Measurements from ENCODE around the gene ABCF1.

ABCF1 gene

DNA sequence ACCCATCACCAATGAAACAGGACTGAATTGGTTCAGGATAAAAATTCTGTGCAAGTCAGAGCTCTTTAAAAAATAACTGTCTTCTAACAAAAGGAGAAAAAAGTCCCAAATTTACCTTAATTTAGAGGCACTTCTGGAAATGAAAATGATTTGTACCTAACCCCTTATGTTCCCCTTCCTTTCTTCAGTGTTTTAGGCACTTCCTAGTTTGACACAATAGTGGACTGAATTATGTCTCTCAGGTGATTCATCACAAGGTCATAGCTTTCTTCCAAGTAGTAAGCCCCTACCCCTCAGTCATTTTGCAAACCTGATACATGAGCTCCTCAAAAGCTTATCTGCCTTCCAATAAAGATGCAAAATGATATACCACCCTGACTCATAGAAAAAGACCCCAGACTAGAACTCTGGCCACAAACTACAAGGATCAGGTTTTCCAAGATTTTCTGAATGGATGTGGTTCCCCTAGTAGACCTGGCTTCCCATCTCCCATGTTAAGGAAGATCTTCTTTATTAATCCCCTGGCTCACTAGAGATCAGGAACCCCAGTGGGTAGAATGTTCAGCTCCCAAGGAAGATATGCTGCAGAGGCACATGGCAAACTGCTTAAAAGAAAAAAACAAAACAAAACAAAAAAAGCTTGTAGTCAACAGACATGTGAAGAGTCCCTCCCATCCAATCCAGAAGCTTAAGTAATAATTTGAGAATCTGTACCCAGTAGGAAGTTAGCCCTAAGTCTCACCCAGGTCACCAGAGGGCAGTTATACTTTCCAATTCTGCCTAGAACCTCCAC is 42.2 kb downstream of the ABCF1 start:
- TF ChIP-seq ZBTB7A (IDR thresholded peaks at IDR 0.05; ENCODE audit: low read depth) (no peak), YY1 (IDR thresholded peaks at IDR 0.05; ENCODE audit: low read depth) (no peak), NFIC (IDR thresholded peaks at IDR 0.05) (no peak), USF1 (IDR thresholded peaks at IDR 0.05) (no peak), CEBPB (IDR thresholded peaks at IDR 0.05) (no peak), TAF1 (IDR thresholded peaks at IDR 0.05; ENCODE audit: low read depth) (no peak), MAX (IDR thresholded peaks at IDR 0.05) (no peak), RAD21 (IDR thresholded peaks at IDR 0.05; ENCODE audit: low read depth) (no peak), TEAD4 (IDR thresholded peaks at IDR 0.05) (no peak), CREB1 (IDR thresholded peaks at IDR 0.05; ENCODE audit: low read depth) (no peak), EP300 (IDR thresholded peaks at IDR 0.05; ENCODE audit: borderline replicate concordance) (no peak)
- TF ChIP-seq, protein P1, sequence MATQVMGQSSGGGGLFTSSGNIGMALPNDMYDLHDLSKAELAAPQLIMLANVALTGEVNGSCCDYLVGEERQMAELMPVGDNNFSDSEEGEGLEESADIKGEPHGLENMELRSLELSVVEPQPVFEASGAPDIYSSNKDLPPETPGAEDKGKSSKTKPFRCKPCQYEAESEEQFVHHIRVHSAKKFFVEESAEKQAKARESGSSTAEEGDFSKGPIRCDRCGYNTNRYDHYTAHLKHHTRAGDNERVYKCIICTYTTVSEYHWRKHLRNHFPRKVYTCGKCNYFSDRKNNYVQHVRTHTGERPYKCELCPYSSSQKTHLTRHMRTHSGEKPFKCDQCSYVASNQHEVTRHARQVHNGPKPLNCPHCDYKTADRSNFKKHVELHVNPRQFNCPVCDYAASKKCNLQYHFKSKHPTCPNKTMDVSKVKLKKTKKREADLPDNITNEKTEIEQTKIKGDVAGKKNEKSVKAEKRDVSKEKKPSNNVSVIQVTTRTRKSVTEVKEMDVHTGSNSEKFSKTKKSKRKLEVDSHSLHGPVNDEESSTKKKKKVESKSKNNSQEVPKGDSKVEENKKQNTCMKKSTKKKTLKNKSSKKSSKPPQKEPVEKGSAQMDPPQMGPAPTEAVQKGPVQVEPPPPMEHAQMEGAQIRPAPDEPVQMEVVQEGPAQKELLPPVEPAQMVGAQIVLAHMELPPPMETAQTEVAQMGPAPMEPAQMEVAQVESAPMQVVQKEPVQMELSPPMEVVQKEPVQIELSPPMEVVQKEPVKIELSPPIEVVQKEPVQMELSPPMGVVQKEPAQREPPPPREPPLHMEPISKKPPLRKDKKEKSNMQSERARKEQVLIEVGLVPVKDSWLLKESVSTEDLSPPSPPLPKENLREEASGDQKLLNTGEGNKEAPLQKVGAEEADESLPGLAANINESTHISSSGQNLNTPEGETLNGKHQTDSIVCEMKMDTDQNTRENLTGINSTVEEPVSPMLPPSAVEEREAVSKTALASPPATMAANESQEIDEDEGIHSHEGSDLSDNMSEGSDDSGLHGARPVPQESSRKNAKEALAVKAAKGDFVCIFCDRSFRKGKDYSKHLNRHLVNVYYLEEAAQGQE (IDR thresholded peaks at IDR 0.05; ENCODE audit: low read depth): no peak

DNA sequence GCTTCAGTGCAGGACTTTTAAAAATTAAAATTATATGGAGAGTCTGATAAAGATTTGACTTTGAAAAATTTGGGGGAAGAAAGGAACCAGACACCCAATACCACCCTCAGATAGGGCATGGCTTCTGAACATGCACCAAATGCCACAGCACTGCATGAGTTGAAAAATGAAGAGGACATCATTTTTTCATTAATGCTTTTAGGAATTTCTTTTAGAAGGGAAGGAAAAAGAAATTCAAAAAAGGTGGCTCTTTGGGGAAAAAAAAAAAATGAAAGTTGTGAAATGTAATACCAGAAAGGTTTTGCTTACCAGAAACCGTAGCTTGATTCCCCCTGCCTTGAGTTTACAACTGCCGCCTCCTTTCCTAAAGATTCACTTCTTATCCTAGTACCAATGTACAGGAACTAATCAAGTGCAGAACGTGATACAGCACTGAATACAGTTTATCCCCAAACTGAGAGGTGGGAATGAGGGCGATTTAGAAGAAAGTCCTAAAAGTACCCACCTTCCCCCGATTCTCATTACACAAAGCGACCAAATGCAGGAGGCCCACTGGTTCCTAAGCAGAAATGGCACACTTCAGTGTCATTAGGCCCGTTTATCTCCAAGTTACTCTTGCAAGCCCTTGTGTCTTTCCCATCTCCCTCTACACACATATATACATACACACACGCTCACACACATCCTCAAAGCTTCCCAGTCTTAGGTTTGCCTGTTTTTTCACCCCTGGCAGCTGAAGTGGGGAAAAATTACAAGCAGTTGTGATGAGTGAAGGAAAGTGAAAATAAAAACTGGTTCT is 43.0 kb downstream of the ABCF1 start:
- TF ChIP-seq EP300 (IDR thresholded peaks at IDR 0.05; ENCODE audit: borderline replicate concordance) (0 out of 2 replicates have a peak, but pooled peaks have one; percentile 4), EGR1 (IDR thresholded peaks at IDR 0.05) (no peak)

GRCh38 chr6:30614843-30615218 is 43.6 kb downstream of the ABCF1 start:
- TF ChIP-seq EP300 (IDR thresholded peaks at IDR 0.05; ENCODE audit: borderline replicate concordance) (0 out of 2 replicates have a peak, but pooled peaks have one; percentile 5), YY1 (IDR thresholded peaks at IDR 0.05; ENCODE audit: low read depth) (peak; percentile 84)
- TF ChIP-seq, protein P1 (IDR thresholded peaks at IDR 0.05; ENCODE audit: low read depth): no peak

- TF ChIP-seq, protein P1 (IDR thresholded peaks at IDR 0.05; ENCODE audit: low read depth): no peak
- TF ChIP-seq FOXM1 (IDR thresholded peaks at IDR 0.05; ENCODE audit: borderline replicate concordance, low read depth) (no peak), ZBTB7A (IDR thresholded peaks at IDR 0.05; ENCODE audit: low read depth) (no peak), USF1 (IDR thresholded peaks at IDR 0.05) (no peak), TAF1 (IDR thresholded peaks at IDR 0.05; ENCODE audit: low read depth) (peak; percentile 31; the same call in 1 of the 2 replicates), RAD21 (IDR thresholded peaks at IDR 0.05; ENCODE audit: low read depth) (no peak), EP300 (IDR thresholded peaks at IDR 0.05; ENCODE audit: borderline replicate concordance) (no peak), TEAD4 (IDR thresholded peaks at IDR 0.05) (no peak), MAX (IDR thresholded peaks at IDR 0.05) (no peak), EGR1 (IDR thresholded peaks at IDR 0.05) (no peak), CREB1 (IDR thresholded peaks at IDR 0.05; ENCODE audit: low read depth) (no peak), TCF12 (IDR thresholded peaks at IDR 0.05; ENCODE audit: low read depth) (peak; percentile 38; the same call in 1 of the 2 replicates), CEBPB (IDR thresholded peaks at IDR 0.05) (peak; percentile 9; the same call in 1 of the 2 replicates), NFIC (IDR thresholded peaks at IDR 0.05) (no peak), YY1 (IDR thresholded peaks at IDR 0.05; ENCODE audit: low read depth) (0 out of 2 replicates have a peak, but pooled peaks have one; percentile 73)
These were observed 44.1 kb downstream of the ABCF1 start for GRCh38 chr6:30615219-30615957.

Measured in Ishikawa (cell line).